Inferior parietal cortex (tissue), 1 donor: ENCODE measurements around the gene SLC38A8.

Experiments
- DNase-seq: peaks from one replicate; pipeline ENCODE4 v3.0.0-alpha.2; 2016; ENCODE audit errors: extremely low spot score

The SLC38A8 gene

DNA sequence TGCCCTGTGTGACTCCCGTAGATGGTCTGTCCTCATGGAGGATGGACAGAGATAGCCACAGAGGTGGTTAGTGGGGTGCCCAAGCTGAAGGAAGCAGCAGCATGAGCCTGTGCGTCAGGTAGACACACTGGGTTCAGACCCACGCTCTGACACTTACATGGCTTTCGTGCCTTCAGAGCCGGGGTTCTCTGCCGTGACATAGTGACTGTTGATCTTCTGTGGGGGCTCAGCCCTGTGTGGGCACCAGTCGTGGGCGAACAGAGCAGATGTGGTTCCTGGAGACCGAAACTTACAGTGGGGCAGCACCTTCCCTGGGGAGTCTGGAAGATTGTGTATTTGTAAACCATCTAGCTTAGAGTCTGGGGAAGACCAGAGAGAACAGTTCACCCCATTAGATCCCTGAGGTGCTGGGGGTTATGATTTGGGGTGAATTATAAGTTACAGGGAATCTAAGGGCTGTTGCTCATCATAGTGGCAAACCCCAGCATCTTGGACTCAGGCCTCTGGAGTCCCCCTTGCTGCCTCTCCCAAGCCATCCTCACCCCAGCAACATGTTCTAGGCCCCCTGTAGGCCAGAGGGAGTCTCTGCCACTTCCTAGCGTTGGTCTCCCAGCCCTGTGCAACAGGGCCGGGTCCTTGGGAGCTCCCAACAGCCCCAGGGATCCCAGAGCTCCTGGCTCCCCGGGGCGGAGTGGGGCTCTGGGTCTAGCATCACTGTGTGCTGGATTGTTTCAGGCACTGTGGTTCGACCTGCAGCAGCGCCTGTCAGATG is 45.9 kb downstream of the SLC38A8 start:
- DNase-seq = no peak

GRCh38 chr16:83995754-83996153 is 46.8 kb downstream of the SLC38A8 start:
- DNase-seq = no peak

DNA sequence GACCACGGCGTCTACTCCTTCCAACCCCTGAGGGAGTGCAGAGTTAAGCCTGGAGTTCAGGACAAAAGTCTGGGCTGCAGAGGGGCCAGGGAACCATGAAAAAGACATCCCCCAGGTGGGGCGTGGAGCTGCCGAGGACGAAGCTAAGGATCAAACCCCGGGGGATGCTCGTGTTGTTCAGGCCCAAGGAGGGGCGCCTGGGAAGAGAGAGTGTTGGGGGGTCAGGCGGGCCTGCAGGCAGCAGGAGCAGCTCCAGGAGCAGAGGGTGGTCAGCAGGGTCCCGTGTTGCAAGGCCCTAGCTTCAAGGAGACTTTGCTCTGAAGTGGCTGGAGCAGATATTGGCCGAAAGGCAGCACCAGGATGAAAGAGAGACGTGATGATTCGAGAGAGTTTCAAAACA is 47.9 kb downstream of the SLC38A8 start:
- DNase-seq = no peak

DNA sequence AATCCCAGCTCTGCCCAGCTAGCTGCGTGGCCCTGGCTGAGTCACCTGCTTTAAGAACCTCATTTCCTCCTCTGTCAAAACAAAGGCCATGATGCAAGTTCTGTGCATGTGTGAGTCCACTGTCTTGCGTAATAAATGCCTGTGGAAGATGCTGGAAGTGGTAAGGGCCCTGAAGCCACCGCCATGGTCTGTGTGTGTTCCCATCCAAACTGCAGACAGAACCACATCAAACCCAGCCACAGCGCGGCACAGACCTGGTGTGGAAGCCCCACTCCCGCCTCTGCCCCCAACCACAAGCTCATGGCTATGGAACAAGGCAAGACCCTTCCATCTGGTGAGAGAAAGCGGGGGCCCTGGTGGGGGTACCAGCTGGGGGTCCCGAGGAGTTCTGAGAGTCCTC is 48.5 kb downstream of the SLC38A8 start:
- DNase-seq = no peak

GRCh38 chr16:83992624-83993023 is 50.0 kb downstream of the SLC38A8 start:
- DNase-seq = peak; percentile 70

DNA sequence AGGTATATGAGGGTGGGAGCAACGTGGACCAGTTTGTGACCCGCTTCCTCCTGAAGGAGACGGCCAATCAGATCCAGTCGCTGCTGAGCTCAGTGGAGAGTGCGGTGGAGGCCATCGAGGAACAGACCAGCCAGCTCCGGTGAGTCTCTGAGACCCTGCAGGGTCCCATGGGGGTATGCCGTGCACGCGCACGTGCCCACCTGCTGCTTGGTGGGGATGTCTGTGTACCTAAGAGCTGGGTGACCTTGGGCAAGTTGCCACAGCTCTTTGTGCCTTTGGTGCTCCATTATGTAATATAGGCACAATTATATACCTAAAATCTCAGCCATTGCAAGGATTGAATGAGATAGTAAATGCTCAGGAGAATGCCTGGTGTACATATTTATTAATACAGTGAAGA is 52.1 kb downstream of the SLC38A8 start:
- no peak for DNase-seq

DNA sequence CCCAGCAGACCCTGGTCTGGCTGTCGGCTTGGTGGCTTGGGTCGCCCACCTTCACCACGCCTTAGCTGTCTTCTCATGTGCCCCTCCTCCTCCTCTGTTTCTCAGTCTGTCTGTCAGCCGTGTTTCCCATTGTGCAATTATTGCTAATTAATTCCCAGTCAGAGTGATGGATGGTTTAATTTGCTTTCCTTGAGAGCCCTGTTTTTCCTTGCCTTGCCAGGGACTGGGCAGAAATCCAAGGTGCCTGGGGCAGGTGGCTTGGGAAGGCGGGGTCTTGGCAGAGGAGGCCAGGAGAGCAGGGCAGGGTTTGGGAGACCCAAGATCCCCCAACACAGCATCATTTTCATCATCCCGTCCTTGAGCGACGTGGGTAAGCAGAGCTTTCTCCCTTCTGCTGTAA is 53.3 kb downstream of the SLC38A8 start:
- no peak for DNase-seq

GRCh38 chr16:83983491-83983890 is 59.1 kb downstream of the SLC38A8 start:
- no peak for DNase-seq

DNA sequence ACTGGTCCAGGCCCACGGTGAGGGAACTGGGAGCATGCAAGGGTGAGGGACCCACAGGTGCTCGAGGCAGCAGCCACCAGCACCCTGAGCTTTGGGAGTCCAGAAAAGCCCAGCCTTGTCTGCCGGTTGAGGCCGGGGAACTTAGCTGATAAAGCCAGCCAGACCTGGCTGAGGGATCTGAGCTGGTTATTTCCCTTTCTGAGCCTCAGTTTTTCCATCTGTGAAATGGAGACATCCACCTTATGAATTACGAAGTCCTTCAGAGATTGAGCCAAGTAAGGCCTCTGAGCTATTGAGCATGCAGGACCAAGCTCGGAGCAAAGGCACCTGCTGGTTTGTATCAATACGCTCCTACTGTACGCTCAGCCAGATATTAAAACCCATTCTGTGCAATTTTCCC is 60.8 kb downstream of the SLC38A8 start:
- DNase-seq = no peak

DNA sequence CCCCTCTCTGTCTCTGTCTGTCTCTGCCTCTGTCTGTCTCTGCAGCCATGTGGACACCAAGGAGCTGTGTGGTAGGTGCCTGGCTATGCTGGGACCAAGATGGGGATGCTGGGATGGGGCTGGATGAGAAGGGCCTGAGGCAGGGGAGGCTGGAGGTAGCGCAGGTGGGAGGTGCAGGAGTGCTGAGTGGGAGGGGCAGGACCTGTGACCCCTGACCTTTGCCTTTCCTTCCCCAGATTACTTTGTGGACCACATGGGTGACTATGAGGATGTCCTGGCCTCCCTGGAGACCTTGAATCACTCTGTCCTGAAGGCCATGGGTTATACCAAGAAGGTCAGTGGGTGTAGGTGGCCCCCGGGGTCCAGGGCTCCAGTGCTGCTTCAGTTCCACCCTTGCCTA is 61.8 kb downstream of the SLC38A8 start:
- DNase-seq = no peak

GRCh38 chr16:83979441-83979840 is 63.2 kb downstream of the SLC38A8 start:
- DNase-seq = no peak

DNA sequence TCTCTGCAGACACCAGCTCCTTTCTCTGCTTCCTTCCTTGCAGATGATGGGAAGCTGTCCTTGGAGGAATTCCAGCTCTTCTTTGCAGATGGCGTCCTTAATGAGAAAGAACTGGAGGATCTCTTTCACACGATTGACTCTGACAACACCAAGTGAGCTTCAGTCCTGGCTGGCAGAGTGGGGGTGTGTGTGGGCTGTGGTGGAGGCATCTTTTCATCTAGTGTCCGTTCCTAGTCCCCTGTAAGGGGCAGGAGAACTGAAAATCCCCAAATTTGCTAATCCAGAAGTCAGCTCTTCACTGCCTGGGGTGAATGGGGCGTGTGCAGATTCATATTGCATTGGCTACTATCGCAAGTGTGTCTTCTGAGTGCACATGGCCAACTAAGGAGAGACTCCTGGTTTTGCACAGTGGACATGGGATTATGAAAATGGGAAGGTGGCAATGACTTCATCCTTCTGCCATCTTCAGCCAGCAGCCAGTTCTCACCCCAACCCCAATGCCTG is 64.1 kb downstream of the SLC38A8 start:
- no peak for DNase-seq

DNA sequence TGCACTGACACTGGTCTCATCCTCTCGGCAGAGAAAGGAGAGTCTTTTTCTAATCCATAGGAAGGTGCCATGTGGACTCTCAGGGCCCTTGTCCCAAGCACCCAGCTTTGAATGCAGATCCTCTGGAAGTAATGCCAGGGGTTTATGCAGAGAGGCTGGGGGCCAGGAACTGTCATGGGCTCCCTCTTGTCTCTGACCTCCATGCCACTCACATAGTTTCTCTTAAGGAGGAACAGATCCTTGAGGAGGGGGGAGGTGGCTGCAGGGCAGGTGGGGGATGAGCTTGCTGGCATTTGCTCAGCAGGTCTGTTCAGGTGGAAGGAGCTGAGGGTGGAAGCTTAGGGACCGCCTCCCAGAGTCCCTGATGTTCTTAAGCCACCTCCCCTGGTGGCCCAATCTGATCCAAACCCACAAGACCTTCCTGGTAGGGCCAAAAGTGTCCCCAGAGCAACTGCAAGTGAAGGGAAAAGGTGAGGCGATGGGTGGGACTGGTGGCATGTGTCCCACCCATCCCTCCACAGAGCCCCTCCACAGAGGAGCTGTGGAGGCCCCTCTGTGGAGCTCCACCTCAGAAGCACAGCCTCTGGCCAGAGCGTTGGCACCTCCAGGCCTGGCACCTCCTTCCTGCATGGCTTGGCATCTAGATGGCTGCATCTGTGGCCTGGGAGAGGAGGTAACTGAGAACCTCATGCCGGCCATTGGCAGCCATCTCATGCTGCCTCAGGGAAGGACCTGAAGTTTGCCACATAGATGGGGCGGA is 65.4 kb downstream of the SLC38A8 start:
- no peak for DNase-seq

- no peak for DNase-seq
Observed at GRCh38 chr16:83975590-83976260, 66.9 kb downstream of the SLC38A8 start.

DNA sequence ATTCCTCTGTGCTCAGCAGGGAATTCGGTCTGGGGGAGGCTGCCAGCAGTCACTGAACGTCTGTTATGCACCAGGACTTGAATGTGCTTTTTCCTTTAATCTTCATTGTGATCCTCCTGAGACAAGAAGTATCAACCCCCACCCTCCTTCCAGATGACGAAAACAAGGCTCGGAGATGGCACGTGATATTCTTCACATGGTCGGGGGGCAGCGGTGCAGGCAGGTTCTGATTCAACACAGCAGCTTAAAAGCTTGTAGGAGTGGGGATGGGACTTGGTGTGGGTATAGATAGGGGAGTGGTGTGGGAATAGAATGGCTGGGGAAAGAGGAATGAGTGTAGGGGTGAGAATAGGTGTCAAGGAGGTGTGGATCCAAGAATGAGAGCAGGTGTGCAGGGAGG is 68.1 kb downstream of the SLC38A8 start:
- no peak for DNase-seq

GRCh38 chr16:83973581-83974385 is 68.8 kb downstream of the SLC38A8 start:
- no peak for DNase-seq

DNA sequence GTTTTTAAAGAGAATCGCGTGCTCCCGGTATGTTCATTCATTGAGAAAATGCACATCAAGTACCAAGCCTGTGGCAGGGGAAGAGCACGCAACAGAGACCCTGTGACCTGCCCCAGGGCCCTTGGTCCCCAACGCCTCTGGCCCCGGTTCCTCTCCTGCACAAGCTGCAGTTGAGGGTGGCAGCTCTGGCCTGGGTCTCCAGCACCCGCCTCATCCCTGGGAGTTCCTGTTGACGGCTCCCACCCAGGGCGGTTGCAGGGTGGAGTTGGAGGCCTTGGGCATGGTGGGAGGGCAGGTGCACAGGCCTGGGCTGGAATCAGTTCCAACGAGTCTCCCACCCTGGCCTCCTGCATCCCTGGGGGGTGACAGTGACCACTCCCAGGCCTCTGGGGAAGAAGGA is 69.5 kb downstream of the SLC38A8 start:
- DNase-seq = no peak

- no peak for DNase-seq
Observed at GRCh38 chr16:83972256-83973008, 70.2 kb downstream of the SLC38A8 start.

GRCh38 chr16:83971165-83972130 is 71.1 kb downstream of the SLC38A8 start:
- no peak for DNase-seq

DNA sequence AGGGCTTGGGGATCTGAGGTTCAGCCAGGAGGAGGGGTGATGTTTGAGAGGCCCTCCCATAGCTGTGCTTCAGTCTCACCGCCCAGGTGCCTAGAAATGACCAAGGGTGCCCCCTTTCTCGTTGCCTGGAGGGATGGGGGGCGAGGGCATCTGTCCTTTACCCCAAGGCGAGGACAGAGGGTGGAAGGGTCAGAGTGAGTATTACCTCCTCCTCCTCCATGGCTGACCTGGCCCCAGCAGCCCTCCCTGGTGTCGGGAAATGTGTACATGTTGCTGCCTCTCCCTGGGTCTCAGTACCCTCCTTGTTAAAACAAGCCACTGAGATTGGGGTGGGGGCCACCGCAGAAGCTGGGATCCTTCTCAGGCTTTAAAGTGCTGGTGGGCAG is 72.2 kb downstream of the SLC38A8 start:
- DNase-seq = no peak
